GM19023 (cell line): ENCODE measurements around the gene DAPK1.

Source experiments
- ATAC-seq: cut with Tn5 transposase; IDR thresholded peaks from one replicate; pipeline ENCODE4 v1.9.1; 2021; ENCODE audit warnings: mild to moderate bottlenecking, moderate library complexity; ENCODE audit not compliant: unreplicated experiment

Gene DAPK1

GRCh38 chr9:87516222-87516925 lies 18.7 kb downstream of the DAPK1 start:
- no peak for ATAC-seq

GRCh38 chr9:87516926-87517290 lies 19.2 kb downstream of the DAPK1 start:
- no peak for ATAC-seq

GRCh38 chr9:87517732-87518131 lies 20.1 kb downstream of the DAPK1 start:
- no peak for ATAC-seq

GRCh38 chr9:87518702-87519335 lies 21.2 kb downstream of the DAPK1 start:
- no peak for ATAC-seq

GRCh38 chr9:87519461-87519860 lies 21.8 kb downstream of the DAPK1 start:
- no peak for ATAC-seq

- no peak for ATAC-seq
These were observed 22.6 kb downstream of the DAPK1 start for GRCh38 chr9:87520172-87520683.

GRCh38 chr9:87521834-87522233 lies 24.2 kb downstream of the DAPK1 start:
- no peak for ATAC-seq

GRCh38 chr9:87524061-87524460 lies 26.4 kb downstream of the DAPK1 start:
- ATAC-seq = no peak

GRCh38 chr9:87525546-87526303 lies 28.1 kb downstream of the DAPK1 start:
- ATAC-seq = no peak

GRCh38 chr9:87527211-87527916 lies 29.7 kb downstream of the DAPK1 start:
- no peak for ATAC-seq

GRCh38 chr9:87528969-87529368 lies 31.3 kb downstream of the DAPK1 start:
- no peak for ATAC-seq

- no peak for ATAC-seq
These were observed 32.0 kb downstream of the DAPK1 start for GRCh38 chr9:87529671-87530070.

GRCh38 chr9:87530716-87531115 lies 33.0 kb downstream of the DAPK1 start:
- no peak for ATAC-seq

- ATAC-seq = no peak
These were observed 34.0 kb downstream of the DAPK1 start for GRCh38 chr9:87531370-87532295.

GRCh38 chr9:87533271-87533670 lies 35.6 kb downstream of the DAPK1 start:
- no peak for ATAC-seq

- no peak for ATAC-seq
These were observed 36.4 kb downstream of the DAPK1 start for GRCh38 chr9:87534036-87534435.

- no peak for ATAC-seq
These were observed 37.3 kb downstream of the DAPK1 start for GRCh38 chr9:87534957-87535356.

GRCh38 chr9:87535817-87536539 lies 38.3 kb downstream of the DAPK1 start:
- peak; percentile 83 for ATAC-seq

- no peak for ATAC-seq
These were observed 40.0 kb downstream of the DAPK1 start for GRCh38 chr9:87537625-87538024.
